ENCODE measurements around the gene GZMM.

DNA sequence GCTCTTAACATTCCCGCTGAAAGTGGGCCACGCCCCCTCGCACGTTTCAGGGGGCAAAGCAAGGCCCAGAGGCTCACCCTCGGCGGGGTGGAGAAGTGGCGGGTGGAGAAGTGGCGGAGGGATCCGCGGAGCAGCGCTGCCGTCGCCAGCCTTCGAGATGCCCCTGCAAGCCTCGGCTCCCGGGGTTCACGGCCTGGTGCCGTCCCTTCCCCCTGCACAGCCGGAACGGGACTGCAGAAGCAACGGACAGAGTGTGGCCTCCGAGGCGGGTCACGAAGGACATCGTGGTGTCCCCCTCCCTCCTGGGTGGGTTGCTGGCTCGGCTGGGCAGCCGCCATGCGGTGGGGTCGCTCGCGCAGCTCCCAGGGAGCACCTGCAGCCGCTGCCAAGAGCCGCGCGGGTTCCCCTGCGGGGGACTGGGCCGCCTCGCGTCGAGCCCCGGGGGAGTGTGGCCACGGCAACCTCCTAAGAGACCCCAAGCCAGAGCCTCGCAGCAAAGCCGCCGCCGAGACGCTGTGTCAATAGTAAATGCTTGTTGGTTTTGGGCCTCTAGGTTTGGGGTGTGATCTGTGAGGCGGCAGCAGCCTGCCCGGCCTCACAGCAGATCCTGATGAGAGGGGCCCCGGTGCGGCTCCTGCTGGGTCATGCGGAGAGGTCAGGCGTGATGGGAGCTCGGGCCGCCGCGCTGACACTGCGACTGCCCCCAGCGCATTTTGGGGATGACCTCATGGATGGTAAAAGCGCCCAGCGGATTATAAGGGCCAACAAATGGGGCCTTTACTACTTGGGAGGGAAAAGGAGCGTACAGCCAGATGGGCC is 31.1 kb upstream of the GZMM start:
- TF ChIP-seq, protein P1, sequence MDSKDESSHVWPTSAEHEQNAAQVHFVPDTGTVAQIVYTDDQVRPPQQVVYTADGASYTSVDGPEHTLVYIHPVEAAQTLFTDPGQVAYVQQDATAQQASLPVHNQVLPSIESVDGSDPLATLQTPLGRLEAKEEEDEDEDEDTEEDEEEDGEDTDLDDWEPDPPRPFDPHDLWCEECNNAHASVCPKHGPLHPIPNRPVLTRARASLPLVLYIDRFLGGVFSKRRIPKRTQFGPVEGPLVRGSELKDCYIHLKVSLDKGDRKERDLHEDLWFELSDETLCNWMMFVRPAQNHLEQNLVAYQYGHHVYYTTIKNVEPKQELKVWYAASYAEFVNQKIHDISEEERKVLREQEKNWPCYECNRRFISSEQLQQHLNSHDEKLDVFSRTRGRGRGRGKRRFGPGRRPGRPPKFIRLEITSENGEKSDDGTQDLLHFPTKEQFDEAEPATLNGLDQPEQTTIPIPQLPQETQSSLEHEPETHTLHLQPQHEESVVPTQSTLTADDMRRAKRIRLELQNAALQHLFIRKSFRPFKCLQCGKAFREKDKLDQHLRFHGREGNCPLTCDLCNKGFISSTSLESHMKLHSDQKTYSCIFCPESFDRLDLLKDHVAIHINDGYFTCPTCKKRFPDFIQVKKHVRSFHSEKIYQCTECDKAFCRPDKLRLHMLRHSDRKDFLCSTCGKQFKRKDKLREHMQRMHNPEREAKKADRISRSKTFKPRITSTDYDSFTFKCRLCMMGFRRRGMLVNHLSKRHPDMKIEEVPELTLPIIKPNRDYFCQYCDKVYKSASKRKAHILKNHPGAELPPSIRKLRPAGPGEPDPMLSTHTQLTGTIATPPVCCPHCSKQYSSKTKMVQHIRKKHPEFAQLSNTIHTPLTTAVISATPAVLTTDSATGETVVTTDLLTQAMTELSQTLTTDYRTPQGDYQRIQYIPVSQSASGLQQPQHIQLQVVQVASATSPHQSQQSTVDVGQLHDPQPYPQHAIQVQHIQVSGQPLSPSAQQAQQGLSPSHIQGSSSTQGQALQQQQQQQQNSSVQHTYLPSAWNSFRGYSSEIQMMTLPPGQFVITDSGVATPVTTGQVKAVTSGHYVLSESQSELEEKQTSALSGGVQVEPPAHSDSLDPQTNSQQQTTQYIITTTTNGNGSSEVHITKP (tag by site-specific recombination; IDR thresholded peaks at IDR 0.05), result no peak
- TF ChIP-seq TCF7L2 (IDR thresholded peaks at IDR 0.05; ENCODE audit: borderline replicate concordance, low read depth, low read length) (no peak), YY1 (tag by site-specific recombination; IDR thresholded peaks at IDR 0.05) (no peak), ZBTB8A (tag by site-specific recombination; IDR thresholded peaks at IDR 0.05) (no peak), ZNF223 (tag by site-specific recombination; IDR thresholded peaks at IDR 0.05) (no peak), ZNF302 (tag by site-specific recombination; IDR thresholded peaks at IDR 0.05; ENCODE audit: low read depth) (no peak), ZNF132 (tag by site-specific recombination; IDR thresholded peaks at IDR 0.05; ENCODE audit: borderline replicate concordance) (no peak), ZNF214 (tag by site-specific recombination; IDR thresholded peaks at IDR 0.05; ENCODE audit: borderline replicate concordance) (no peak)
- TF ChIP-seq, protein P2, sequence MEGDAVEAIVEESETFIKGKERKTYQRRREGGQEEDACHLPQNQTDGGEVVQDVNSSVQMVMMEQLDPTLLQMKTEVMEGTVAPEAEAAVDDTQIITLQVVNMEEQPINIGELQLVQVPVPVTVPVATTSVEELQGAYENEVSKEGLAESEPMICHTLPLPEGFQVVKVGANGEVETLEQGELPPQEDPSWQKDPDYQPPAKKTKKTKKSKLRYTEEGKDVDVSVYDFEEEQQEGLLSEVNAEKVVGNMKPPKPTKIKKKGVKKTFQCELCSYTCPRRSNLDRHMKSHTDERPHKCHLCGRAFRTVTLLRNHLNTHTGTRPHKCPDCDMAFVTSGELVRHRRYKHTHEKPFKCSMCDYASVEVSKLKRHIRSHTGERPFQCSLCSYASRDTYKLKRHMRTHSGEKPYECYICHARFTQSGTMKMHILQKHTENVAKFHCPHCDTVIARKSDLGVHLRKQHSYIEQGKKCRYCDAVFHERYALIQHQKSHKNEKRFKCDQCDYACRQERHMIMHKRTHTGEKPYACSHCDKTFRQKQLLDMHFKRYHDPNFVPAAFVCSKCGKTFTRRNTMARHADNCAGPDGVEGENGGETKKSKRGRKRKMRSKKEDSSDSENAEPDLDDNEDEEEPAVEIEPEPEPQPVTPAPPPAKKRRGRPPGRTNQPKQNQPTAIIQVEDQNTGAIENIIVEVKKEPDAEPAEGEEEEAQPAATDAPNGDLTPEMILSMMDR (tag by site-specific recombination; IDR thresholded peaks at IDR 0.05), result no peak
- TF ChIP-seq, protein P3, sequence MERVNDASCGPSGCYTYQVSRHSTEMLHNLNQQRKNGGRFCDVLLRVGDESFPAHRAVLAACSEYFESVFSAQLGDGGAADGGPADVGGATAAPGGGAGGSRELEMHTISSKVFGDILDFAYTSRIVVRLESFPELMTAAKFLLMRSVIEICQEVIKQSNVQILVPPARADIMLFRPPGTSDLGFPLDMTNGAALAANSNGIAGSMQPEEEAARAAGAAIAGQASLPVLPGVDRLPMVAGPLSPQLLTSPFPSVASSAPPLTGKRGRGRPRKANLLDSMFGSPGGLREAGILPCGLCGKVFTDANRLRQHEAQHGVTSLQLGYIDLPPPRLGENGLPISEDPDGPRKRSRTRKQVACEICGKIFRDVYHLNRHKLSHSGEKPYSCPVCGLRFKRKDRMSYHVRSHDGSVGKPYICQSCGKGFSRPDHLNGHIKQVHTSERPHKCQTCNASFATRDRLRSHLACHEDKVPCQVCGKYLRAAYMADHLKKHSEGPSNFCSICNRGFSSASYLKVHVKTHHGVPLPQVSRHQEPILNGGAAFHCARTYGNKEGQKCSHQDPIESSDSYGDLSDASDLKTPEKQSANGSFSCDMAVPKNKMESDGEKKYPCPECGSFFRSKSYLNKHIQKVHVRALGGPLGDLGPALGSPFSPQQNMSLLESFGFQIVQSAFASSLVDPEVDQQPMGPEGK (tag by site-specific recombination; IDR thresholded peaks at IDR 0.05), result no peak
- TF ChIP-seq, protein P4, sequence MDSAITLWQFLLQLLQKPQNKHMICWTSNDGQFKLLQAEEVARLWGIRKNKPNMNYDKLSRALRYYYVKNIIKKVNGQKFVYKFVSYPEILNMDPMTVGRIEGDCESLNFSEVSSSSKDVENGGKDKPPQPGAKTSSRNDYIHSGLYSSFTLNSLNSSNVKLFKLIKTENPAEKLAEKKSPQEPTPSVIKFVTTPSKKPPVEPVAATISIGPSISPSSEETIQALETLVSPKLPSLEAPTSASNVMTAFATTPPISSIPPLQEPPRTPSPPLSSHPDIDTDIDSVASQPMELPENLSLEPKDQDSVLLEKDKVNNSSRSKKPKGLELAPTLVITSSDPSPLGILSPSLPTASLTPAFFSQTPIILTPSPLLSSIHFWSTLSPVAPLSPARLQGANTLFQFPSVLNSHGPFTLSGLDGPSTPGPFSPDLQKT (IDR thresholded peaks at IDR 0.05; ENCODE audit: borderline replicate concordance, low read depth, low read length), result no peak
